Measurements from ENCODE around the gene FCHSD1.

Gene FCHSD1

DNA sequence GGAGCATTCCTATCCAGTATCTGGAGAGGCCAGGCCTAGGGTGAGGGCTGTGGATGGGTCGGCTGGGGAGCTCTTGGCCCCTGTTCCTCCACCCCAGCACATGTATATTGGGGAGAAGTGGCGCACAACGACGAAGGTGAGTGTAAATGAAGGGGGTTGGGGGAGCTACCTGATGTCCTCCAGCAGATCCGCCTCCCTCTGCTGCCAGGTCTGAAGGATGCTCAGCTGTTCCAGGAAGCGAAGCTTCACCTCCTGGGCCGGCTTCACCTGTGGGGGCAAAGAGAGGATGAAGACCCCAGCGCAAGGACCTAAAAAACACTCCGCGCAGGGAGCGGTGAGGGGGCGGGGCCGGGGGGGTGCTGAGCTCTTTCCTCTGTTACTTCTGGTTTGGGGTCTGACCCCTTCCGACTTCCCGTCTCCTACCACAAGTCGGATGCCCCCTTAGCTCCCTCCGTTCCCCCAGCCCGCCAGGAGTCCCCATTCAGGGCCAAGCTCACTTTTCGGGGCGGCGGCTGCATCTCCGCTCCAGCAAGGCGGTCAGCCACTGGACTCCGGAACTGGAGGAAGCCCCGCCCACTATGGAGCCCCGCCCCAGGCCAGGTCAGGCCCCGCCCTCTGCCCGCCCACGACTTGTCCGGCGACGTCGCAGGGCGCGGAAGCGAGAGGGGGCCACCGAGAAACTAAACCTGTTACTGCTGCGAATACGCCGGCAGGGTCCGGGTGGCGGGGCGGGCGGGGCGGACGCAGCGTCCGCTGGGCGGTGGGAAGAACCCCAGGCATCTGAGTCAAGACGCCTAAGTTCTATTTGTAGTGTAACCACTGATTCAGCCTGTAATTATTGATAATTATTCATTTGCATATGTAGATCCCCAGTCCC, at the start of gene FCHSD1:
Gene FCHSD1 (minus strand): TSS at position 568 of the 877 bp plus-strand sequence. CDS start 50 bp downstream, at position 518.
- Histone ChIP-seq H3K27ac (ENCODE audit: low read depth, low read length) (no peak within 1 kb of the TSS), H3K9ac (ENCODE audit: low read length in 5 of 5) (peak within 1 kb of the TSS in 4 of 5 donors; percentile 22 to 67 (median 56)), H3K4me1 (ENCODE audit: control insufficient read depth in 5 of 5, insufficient read depth in 5 of 5, low read length in 5 of 5) (peaks cover 0 to 15% (median 12%) of the 10 kb centered on the region in 5 donors), H3K27me3 (ENCODE audit: control insufficient read depth in 5 of 5, insufficient read depth in 4 of 5, low read length in 5 of 5) (no peaks in the 10 kb centered on the region), H3K36me3 (ENCODE audit: control insufficient read depth in 5 of 5, insufficient read depth in 5 of 5, low read length in 5 of 5) (peaks cover 0 to 37% (median 21%) of the 10 kb centered on the region in 5 donors), H3K4me3 (ENCODE audit: low read depth in 1 of 5, low read length in 5 of 5) (peak within 1 kb of the TSS; percentile 71 to 80 (median 77)), H3K9me3 (ENCODE audit: control insufficient read depth in 5 of 5, low read length in 5 of 5) (no peaks in the 10 kb centered on the region)

DNA sequence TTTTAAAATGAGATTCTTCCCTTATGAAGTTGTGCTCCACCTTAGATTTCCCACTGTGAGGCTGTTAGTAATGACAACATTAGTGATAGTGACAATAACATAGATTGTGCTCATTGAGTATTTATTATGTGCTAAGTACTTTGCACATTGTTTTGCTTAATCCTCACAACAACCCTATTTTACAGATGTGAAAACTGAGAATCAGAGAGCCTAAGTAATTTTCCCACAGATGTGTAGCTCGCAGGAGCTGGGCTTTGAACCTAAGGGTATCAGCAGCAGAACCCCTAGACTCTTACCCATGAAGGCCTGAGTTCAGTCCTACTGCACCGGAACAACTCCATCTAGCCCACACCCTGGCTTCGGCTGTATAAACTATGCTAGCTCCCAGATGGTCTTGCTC, 46.4 kb upstream of the FCHSD1 start:
- Histone ChIP-seq H3K27ac (ENCODE audit: low read depth, low read length) (no peak overlapping the region), H3K4me3 (ENCODE audit: low read depth in 1 of 5, low read length in 5 of 5) (no peak overlapping the region), H3K9me3 (ENCODE audit: control insufficient read depth in 5 of 5, low read length in 5 of 5) (no peaks in the 10 kb centered on the region), H3K4me1 (ENCODE audit: control insufficient read depth in 5 of 5, insufficient read depth in 5 of 5, low read length in 5 of 5) (peaks cover 0 to 16% (median 11%) of the 10 kb centered on the region in 5 donors), H3K9ac (ENCODE audit: low read length in 5 of 5) (no peak overlapping the region), H3K36me3 (ENCODE audit: control insufficient read depth in 5 of 5, insufficient read depth in 5 of 5, low read length in 5 of 5) (no peaks in the 10 kb centered on the region), H3K27me3 (ENCODE audit: control insufficient read depth in 5 of 5, insufficient read depth in 4 of 5, low read length in 5 of 5) (peaks cover 16 to 51% (median 40%) of the 10 kb centered on the region in 5 donors)

DNA sequence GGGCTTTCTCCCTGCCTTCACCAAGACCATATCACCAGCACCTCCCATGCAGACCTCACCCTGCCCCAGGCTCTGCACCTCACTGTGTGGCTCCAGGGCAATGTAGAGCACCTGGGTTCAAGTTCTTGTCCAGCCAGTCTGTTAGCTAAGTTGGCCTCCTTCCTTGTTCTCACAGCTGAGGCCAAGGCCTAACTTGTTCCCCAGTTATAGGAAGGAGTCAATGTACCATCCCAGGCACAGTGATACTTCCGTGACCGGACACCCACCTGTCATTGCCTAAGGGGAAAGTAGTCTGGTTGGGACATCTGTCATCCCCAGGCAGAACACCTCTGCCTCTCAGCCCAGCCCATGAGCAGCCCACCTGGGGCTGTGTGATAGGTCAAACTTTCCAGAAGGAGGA, 45.2 kb upstream of the FCHSD1 start:
- H3K4me1 ChIP-seq (ENCODE audit: control insufficient read depth in 5 of 5, insufficient read depth in 5 of 5, low read length in 5 of 5) = peaks cover 3 to 13% (median 8%) of the 10 kb centered on the region in 5 donors
- H3K9me3 ChIP-seq (ENCODE audit: control insufficient read depth in 5 of 5, low read length in 5 of 5) = no peaks in the 10 kb centered on the region
- no peak overlapping the region for H3K9ac ChIP-seq (ENCODE audit: low read length in 5 of 5)
- no peaks in the 10 kb centered on the region for H3K36me3 ChIP-seq (ENCODE audit: control insufficient read depth in 5 of 5, insufficient read depth in 5 of 5, low read length in 5 of 5)
- no peak overlapping the region for H3K27ac ChIP-seq (ENCODE audit: low read depth, low read length)
- H3K4me3 ChIP-seq (ENCODE audit: low read depth in 1 of 5, low read length in 5 of 5) = no peak overlapping the region
- H3K27me3 ChIP-seq (ENCODE audit: control insufficient read depth in 5 of 5, insufficient read depth in 4 of 5, low read length in 5 of 5) = peaks cover 16 to 43% (median 34%) of the 10 kb centered on the region in 5 donors

DNA sequence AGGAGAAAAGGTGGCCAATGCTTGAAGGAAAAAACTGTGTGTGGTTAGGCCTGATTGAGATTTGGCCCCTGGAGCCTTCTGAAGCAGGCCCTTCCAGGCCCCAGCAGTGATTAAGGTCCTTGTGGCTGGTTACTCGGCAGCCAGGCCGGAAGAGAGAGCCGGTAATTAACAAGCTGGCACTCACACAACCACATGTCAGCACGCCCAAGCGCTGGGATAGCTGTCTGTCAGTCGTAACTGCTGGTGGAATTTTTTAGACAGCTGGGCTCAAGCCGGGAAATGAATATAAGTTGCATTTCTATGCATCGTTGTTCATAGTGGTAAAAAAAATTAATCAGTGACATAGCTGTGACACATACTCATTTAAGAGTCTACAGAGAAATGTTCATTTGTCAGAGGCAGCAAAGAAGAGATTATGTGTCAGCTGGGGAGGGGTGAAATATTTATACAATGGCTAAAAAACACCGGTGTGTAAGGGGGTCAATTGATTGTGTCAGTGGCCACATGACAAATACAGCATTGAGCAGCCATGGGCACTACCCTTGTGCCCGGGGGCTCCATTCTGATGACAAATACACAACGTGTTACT, 44.5 kb upstream of the FCHSD1 start:
- H3K36me3 ChIP-seq (ENCODE audit: control insufficient read depth in 5 of 5, insufficient read depth in 5 of 5, low read length in 5 of 5) = no peaks in the 10 kb centered on the region
- peak overlapping the region in 1 of 5 donors; percentile 6 for H3K9ac ChIP-seq (ENCODE audit: low read length in 5 of 5)
- no peak overlapping the region for H3K4me3 ChIP-seq (ENCODE audit: low read depth in 1 of 5, low read length in 5 of 5)
- H3K9me3 ChIP-seq (ENCODE audit: control insufficient read depth in 5 of 5, low read length in 5 of 5) = no peaks in the 10 kb centered on the region
- H3K4me1 ChIP-seq (ENCODE audit: control insufficient read depth in 5 of 5, insufficient read depth in 5 of 5, low read length in 5 of 5) = peaks cover 3 to 13% (median 8%) of the 10 kb centered on the region in 5 donors
- no peak overlapping the region for H3K27ac ChIP-seq (ENCODE audit: low read depth, low read length)
- H3K27me3 ChIP-seq (ENCODE audit: control insufficient read depth in 5 of 5, insufficient read depth in 4 of 5, low read length in 5 of 5) = peaks cover 11 to 37% (median 27%) of the 10 kb centered on the region in 5 donors

DNA sequence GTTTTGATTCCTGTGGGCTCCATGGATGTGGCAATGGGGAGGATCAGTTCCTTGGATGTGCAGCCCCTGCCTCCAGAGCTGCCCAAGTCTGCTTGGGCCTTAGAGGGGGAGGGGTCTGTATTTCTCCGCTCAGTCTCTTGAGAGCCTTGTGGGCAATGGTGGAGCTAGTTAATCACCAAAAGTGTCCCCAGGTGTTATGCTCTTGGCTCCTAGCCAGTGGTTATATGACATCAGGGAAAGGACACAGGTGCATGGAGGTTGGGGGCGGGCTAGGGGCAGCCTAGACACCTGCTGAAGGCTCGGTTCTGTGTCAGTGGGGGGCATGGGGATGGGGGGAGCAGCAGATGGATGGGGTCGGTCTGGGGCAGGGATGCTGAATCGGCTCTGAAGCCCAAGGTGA, 43.3 kb upstream of the FCHSD1 start:
- H3K36me3 ChIP-seq (ENCODE audit: control insufficient read depth in 5 of 5, insufficient read depth in 5 of 5, low read length in 5 of 5) = no peaks in the 10 kb centered on the region
- no peak overlapping the region for H3K9ac ChIP-seq (ENCODE audit: low read length in 5 of 5)
- no peaks in the 10 kb centered on the region for H3K9me3 ChIP-seq (ENCODE audit: control insufficient read depth in 5 of 5, low read length in 5 of 5)
- H3K27me3 ChIP-seq (ENCODE audit: control insufficient read depth in 5 of 5, insufficient read depth in 4 of 5, low read length in 5 of 5) = peaks cover 6 to 26% (median 22%) of the 10 kb centered on the region in 5 donors
- H3K4me3 ChIP-seq (ENCODE audit: low read depth in 1 of 5, low read length in 5 of 5) = no peak overlapping the region
- H3K27ac ChIP-seq (ENCODE audit: low read depth, low read length) = no peak overlapping the region
- peaks cover 3 to 13% (median 8%) of the 10 kb centered on the region in 5 donors for H3K4me1 ChIP-seq (ENCODE audit: control insufficient read depth in 5 of 5, insufficient read depth in 5 of 5, low read length in 5 of 5)

DNA sequence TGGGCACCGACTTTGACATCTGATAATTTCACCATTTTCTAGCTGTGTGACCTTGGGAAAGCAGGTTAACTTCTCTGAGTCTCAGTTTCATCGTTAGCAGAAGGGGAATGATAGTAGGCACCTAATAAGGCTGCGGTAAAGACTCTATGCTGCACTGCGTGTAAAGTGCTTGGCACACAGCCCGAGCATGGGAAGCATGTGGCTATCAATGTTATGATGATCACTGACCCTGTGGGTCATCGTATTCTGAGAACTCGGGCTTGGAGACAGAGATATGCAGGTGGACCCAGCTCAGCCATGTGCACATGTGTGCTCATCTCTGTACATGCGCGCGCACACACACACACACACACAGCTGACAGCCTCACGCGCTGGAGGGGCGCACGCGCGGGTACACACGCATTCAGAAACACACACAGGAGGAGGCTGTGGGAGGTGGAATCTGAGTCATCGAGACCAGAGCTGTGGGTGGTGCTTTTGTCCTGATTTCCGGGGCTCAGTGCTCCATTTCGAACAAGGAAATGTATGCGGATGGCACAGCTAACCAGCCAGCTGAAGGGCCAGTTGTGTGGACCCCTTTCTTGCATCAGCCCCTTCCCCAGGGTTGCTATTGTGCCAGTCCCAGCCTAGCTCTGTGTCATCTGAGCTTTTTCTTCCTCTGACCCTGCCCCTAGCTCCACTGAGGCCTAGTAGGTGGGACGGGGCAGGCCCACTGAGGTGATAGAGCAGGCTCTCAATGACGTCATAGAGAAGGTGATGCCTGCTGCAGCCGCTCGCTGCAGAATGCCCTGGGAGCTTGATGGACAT, 41.9 kb upstream of the FCHSD1 start:
- H3K4me3 ChIP-seq (ENCODE audit: low read depth in 1 of 5, low read length in 5 of 5) = no peak overlapping the region
- H3K27ac ChIP-seq (ENCODE audit: low read depth, low read length) = no peak overlapping the region
- no peak overlapping the region for H3K9ac ChIP-seq (ENCODE audit: low read length in 5 of 5)

DNA sequence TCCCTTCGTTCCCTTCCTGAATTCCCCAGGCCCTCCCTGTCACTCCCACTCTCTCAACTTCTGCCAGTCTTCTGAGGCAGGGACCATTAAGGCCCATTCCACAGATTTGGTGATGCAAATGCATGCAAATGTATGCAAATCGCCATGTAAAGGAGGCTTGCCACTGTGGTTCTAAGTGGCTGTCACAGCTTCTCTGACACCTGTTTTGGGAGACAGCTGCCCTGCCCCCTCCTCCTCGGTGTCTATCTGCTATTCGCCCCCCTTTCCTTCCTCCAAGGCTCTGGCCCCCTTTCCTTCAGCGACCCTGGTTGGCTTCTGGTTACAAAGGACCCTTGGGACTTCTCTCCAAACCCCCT, 41.3 kb upstream of the FCHSD1 start:
- Histone ChIP-seq H3K36me3 (ENCODE audit: control insufficient read depth in 5 of 5, insufficient read depth in 5 of 5, low read length in 5 of 5) (no peaks in the 10 kb centered on the region), H3K27ac (ENCODE audit: low read depth, low read length) (no peak overlapping the region)

More for the DNA sequence above, 41.9 kb upstream of the FCHSD1 start:
- H3K9me3 ChIP-seq (ENCODE audit: control insufficient read depth in 5 of 5, low read length in 5 of 5) = no peaks in the 10 kb centered on the region
- H3K27me3 ChIP-seq (ENCODE audit: control insufficient read depth in 5 of 5, insufficient read depth in 4 of 5, low read length in 5 of 5) = peaks cover 3 to 22% (median 15%) of the 10 kb centered on the region in 5 donors
- H3K4me1 ChIP-seq (ENCODE audit: control insufficient read depth in 5 of 5, insufficient read depth in 5 of 5, low read length in 5 of 5) = peaks cover 3 to 16% (median 8%) of the 10 kb centered on the region in 5 donors
- H3K36me3 ChIP-seq (ENCODE audit: control insufficient read depth in 5 of 5, insufficient read depth in 5 of 5, low read length in 5 of 5) = no peaks in the 10 kb centered on the region

DNA sequence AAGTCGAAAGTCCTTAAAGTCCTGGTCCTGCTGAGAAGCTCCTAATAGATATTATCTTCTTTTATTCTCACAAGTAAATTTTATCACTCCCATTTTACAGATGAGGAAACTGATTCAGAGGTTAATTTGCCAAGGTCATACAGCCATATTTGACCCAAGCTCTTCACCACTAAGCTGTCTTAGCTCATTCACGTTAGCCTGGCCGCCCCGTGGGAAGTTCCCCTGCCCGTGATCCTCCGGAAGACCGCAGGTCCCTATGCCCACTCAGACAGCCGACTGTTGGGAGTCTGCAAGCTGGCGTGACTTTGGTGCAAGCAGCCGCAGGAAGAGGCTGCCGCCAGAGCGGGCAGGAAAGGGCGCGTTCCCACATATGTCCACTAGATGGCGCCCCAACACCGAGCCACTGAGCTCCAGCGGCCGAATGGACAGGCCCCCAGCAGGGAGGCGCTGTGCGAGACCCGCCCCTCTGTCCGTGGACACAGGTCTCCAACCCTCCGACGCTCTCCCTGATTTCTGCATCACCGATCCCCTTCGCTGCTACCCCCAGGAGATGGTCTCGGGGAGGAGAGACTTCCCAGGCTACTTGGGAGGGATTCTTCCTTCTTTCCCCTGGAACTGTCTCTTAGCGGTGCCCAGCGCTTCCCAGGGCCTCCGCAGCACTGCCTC, 40.8 kb upstream of the FCHSD1 start:
- Histone ChIP-seq H3K27me3 (ENCODE audit: control insufficient read depth in 5 of 5, insufficient read depth in 4 of 5, low read length in 5 of 5) (peaks cover 3 to 15% (median 12%) of the 10 kb centered on the region in 5 donors), H3K4me1 (ENCODE audit: control insufficient read depth in 5 of 5, insufficient read depth in 5 of 5, low read length in 5 of 5) (peaks cover 3 to 20% (median 8%) of the 10 kb centered on the region in 5 donors), H3K4me3 (ENCODE audit: low read depth in 1 of 5, low read length in 5 of 5) (peak overlapping the region; percentile 41 to 65 (median 51)), H3K9me3 (ENCODE audit: control insufficient read depth in 5 of 5, low read length in 5 of 5) (no peaks in the 10 kb centered on the region), H3K27ac (ENCODE audit: low read depth, low read length) (no peak overlapping the region), H3K36me3 (ENCODE audit: control insufficient read depth in 5 of 5, insufficient read depth in 5 of 5, low read length in 5 of 5) (no peaks in the 10 kb centered on the region), H3K9ac (ENCODE audit: low read length in 5 of 5) (peak overlapping the region in 2 of 5 donors; percentile 11 to 44)

More for the DNA sequence above, 41.3 kb upstream of the FCHSD1 start:
- H3K9ac ChIP-seq (ENCODE audit: low read length in 5 of 5) = peak overlapping the region in 2 of 5 donors; percentile 11 to 44
- peaks cover 3 to 16% (median 12%) of the 10 kb centered on the region in 5 donors for H3K27me3 ChIP-seq (ENCODE audit: control insufficient read depth in 5 of 5, insufficient read depth in 4 of 5, low read length in 5 of 5)
- no peaks in the 10 kb centered on the region for H3K9me3 ChIP-seq (ENCODE audit: control insufficient read depth in 5 of 5, low read length in 5 of 5)
- peaks cover 3 to 16% (median 8%) of the 10 kb centered on the region in 5 donors for H3K4me1 ChIP-seq (ENCODE audit: control insufficient read depth in 5 of 5, insufficient read depth in 5 of 5, low read length in 5 of 5)
- H3K4me3 ChIP-seq (ENCODE audit: low read depth in 1 of 5, low read length in 5 of 5) = peak overlapping the region; percentile 41 to 65 (median 51)

DNA sequence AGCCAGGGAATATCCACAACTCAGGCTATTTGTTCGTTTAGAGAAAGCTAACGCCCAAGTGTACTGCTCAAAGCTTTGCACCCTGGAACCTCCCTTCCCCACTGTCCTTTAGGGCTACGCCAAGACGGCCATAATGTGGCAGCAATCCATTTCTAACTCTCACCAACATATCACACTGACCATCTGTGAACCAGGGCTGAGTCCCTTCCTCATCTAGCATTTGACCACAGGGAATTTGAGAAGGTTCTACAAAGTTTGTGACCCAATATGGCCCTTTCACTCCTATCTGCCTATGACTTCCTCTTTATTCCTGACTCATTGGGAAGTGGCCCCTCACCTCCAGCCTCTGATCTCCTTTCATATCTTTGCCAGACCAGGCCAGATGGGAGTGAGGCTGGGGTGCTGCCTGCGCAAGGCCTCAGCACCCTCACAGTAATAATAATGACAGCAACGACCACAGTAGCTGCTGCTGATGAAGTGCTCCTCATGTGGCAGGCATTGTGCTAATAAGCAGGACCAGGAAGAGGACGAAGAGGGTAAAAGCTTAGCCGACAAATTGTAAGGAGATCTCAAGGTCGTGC, 40.2 kb upstream of the FCHSD1 start:
- H3K27me3 ChIP-seq (ENCODE audit: control insufficient read depth in 5 of 5, insufficient read depth in 4 of 5, low read length in 5 of 5) = peaks cover 3 to 12% (median 7%) of the 10 kb centered on the region in 5 donors
- no peak overlapping the region for H3K9ac ChIP-seq (ENCODE audit: low read length in 5 of 5)
- no peak overlapping the region for H3K4me3 ChIP-seq (ENCODE audit: low read depth in 1 of 5, low read length in 5 of 5)
- no peaks in the 10 kb centered on the region for H3K9me3 ChIP-seq (ENCODE audit: control insufficient read depth in 5 of 5, low read length in 5 of 5)
- H3K4me1 ChIP-seq (ENCODE audit: control insufficient read depth in 5 of 5, insufficient read depth in 5 of 5, low read length in 5 of 5) = peaks cover 3 to 22% (median 8%) of the 10 kb centered on the region in 5 donors
- no peak overlapping the region for H3K27ac ChIP-seq (ENCODE audit: low read depth, low read length)
- no peaks in the 10 kb centered on the region for H3K36me3 ChIP-seq (ENCODE audit: control insufficient read depth in 5 of 5, insufficient read depth in 5 of 5, low read length in 5 of 5)

Measured in subcutaneous abdominal adipose tissue (tissue), 5 donors.